ENCODE measurements around the gene MSMB.
"Not testable (repeated sequence)": the region's sequence is repeated elsewhere in the genome, so short reads cannot be mapped to it uniquely, and the experiment has no call there.

MSMB gene

DNA sequence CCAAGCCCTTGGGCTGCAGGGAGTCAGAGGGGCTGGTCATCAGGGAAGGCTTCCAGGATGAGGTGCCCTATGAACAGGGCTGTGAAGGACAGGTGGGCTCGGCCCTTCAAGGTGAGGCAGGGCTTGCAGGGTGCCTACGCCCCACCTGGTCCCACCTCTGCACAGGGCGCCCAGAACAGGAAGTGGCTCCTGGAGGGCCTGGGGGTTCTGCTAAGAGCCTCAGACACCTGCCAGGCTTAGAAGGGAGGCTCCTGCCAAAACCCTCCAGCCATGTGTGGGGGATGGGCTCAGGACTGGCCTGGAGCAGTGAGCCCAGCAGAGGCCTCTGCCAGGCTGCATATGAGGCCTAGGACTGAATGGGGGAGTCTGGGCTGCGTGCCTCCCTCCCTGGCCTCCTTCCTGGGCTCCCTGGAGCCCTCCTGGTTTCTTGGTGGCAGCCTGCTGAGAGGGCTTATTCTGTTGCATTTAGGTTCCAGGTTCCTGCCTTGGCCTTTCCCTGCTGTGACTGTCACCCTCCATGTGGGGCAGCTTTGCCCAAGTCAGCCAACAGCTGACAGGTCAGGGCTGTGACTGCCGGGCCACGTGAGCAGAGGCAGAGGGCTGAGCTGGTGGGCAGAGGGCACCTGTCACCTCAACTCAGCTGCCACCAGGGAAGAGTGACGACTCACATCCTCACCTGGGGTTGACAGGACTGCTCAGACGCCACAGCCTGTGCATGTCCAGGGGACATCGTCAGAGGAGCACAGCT, 45.2 kb upstream of the MSMB start:
- H3K4me3 ChIP-seq (ENCODE audit: low read depth, low read length), result no peak overlapping the region
- in situ Hi-C loops (cut with HindIII; ENCODE audit: low sequenced_read_pairs), result no loop called here
- DNase-seq (ENCODE audit: low read depth, low spot score), result no peak
- TF ChIP-seq, protein P1, sequence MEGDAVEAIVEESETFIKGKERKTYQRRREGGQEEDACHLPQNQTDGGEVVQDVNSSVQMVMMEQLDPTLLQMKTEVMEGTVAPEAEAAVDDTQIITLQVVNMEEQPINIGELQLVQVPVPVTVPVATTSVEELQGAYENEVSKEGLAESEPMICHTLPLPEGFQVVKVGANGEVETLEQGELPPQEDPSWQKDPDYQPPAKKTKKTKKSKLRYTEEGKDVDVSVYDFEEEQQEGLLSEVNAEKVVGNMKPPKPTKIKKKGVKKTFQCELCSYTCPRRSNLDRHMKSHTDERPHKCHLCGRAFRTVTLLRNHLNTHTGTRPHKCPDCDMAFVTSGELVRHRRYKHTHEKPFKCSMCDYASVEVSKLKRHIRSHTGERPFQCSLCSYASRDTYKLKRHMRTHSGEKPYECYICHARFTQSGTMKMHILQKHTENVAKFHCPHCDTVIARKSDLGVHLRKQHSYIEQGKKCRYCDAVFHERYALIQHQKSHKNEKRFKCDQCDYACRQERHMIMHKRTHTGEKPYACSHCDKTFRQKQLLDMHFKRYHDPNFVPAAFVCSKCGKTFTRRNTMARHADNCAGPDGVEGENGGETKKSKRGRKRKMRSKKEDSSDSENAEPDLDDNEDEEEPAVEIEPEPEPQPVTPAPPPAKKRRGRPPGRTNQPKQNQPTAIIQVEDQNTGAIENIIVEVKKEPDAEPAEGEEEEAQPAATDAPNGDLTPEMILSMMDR (IDR thresholded peaks at IDR 0.05; ENCODE audit: low read depth, low read length), result no peak

DNA sequence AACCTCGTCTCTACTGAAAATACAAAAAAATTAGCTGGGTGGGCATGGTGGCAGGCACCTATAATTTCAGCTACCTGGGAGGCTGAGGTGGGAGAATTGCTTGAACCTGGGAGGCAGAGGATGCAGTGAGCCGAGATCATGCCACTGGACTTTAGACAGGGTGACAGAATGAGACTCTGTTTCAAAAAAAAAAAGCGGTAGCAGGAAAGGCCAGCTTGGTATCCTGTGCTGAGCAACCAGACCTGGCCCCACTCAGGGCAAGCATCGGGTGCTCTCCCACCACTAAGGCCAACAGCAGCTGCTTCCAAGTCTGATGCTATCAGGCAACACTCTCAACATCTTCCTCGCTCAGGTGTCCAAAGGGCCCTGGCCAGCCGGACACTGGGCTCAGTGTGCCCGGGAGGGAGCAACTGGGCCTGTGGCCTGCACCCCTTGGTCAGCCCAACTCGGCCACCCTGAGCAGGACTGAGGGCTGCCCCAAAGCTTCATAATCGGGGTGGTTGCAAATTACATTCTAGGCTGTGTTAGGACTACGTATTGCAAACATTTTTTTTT, 44.3 kb upstream of the MSMB start:
- in situ Hi-C loops (cut with HindIII; ENCODE audit: low sequenced_read_pairs), result no loop called here
- no peak for DNase-seq (ENCODE audit: low read depth, low spot score)
- TF ChIP-seq, protein P1 (IDR thresholded peaks at IDR 0.05; ENCODE audit: low read depth, low read length), result no peak
- no peak overlapping the region for H3K4me3 ChIP-seq (ENCODE audit: low read depth, low read length)

DNA sequence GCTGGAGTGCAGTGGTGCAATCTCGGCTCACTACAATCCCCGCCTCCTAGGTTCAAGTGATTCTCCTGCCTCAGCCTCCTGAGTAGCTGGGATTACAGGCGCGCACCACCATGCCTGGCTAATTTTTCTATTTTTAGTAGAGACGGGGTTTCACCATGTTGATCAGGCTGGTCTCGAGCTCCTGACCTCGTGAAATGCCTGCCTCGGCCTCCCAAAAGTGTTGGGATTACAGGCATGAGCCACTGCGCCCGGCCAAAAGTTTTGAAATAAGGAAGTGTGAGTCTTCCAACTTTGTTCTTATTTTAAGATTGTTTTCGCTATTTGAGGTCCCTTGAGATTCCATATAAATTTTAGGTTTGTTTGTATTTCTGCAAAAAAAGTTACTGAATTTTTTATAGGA, 41.3 kb upstream of the MSMB start:
- in situ Hi-C loops (cut with HindIII; ENCODE audit: low sequenced_read_pairs); DNase-seq (ENCODE audit: low read depth, low spot score); H3K4me3 ChIP-seq (ENCODE audit: low read depth, low read length): not testable (repeated sequence)

DNA sequence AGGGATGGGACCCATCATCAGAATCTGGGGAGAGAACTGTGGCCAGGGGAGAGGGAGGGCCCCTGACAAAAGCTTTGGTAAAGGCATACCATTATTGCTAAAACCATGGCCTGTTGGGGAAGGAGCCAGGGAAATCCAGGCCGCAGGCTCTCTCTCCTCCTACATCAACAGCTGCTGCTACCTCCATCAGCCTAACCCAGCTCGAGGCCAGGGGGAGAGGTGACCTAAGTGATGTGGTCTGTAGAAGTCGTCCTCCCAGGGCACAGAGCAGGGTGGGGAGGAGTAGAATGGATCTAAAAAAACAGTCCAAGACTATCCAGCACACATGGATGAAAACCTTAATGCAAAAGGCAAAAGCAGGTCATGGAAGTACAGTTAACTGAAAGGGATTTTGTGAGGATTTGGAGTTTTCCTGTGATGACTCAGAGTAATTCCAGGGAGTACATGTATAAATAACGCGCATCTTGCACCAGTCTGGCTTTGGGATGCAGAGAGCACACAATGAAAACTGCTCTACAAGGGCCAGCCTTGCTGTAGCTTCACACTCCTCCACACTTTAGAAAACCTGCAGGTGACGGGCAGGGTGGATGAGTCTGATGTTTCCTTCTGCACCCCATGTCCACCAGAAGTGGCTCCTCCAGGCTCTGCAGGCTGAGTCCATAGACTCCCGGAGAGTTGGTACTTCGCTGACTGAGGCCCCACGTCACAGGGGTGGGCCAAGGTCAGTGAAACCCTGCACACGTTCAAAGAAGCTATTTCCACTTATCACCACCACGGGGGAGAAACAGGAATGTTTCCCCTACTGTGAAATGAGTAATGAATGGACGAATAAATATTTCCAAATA, 38.5 kb upstream of the MSMB start:
- H3K4me3 ChIP-seq (ENCODE audit: low read depth, low read length), result no peak overlapping the region
- DNase-seq (ENCODE audit: low read depth, low spot score), result peak; percentile 18
- in situ Hi-C loops (cut with HindIII; ENCODE audit: low sequenced_read_pairs), result no loop called here
- TF ChIP-seq, protein P1 (IDR thresholded peaks at IDR 0.05; ENCODE audit: low read depth, low read length), result no peak

DNA sequence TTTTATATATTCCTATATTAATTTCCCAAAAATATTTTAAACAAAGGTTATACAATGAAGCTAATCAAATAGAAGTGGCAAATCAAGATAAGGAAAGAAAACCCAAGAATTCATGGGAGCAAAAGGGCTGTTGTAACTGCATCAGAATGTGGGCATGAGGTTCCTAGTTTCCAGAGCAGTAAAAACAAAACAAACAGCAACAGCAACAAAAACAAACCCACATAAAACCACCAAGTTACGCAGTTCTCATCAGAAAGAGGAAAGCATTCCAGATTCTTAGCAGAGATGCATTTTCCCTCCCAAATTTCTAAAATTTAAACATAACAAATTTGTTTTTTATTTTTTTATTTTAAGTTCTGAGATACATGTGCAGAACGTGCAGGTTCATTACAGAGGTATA, 34.8 kb upstream of the MSMB start:
- in situ Hi-C loops (cut with HindIII; ENCODE audit: low sequenced_read_pairs), result no loop called here
- DNase-seq (ENCODE audit: low read depth, low spot score), result no peak
- H3K4me3 ChIP-seq (ENCODE audit: low read depth, low read length), result no peak overlapping the region
- TF ChIP-seq, protein P1 (IDR thresholded peaks at IDR 0.05; ENCODE audit: low read depth, low read length), result no peak

DNA sequence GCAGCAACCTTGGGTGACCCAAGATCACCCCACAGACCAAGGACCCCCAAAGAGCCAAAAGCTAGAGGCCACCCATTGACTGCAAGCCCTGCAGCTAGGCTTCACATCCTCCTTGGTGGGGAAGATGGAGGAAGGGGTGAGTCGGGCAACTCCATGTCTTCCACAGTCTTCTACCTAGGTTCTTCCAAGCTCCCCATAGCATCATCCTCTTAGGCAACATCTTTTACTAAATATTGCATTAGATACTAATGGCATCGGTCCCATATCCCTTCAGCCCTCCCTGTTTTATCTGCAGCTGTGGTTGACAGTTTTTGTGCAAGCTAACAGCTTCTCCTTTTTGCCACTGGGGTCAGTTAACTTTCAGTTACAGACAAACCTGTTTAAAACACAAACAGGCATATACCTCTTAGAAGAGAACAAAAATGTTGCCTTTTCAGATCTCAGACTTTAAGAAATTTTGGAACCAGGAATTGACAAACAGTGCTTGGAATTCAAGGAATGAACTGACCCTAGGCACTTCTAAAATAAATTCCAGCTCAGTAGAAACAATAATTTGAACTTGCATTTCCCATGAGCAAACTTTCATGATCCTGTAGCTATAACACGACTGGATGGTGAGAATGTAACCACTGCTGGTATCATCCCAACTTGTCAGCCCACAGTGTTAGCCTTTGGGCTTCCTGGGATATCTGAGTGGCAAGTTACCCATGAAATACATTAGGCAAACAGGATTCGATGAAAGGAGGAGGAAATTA, 33.9 kb upstream of the MSMB start:
- H3K4me3 ChIP-seq (ENCODE audit: low read depth, low read length), result no peak overlapping the region
- TF ChIP-seq, protein P1 (IDR thresholded peaks at IDR 0.05; ENCODE audit: low read depth, low read length), result no peak
- DNase-seq (ENCODE audit: low read depth, low spot score), result no peak
- in situ Hi-C loops (cut with HindIII; ENCODE audit: low sequenced_read_pairs), result no loop called here
